PC-3 (cell line): ENCODE results near the gene SLC6A18. TPM values are rescaled to one million over a fixed set of nuclear protein-coding genes. Genes with fewer than 3 reads are reported as not detected.

Experiments used
- ATAC-seq: fragments of 200-7000 bp; cut with Tn5 transposase; 2 replicates; pipeline ENCODE4 v1.9.1; 2020; ENCODE audit warnings: mild to moderate bottlenecking, moderate library complexity
- BruUV-seq: library from RNA; stranded (reverse); fragments of 400-500 nt; replicated peaks from 2 replicates; lab custom pipeline; 2021; lab: Mats Ljungman, UMichigan
- CTCF ChIA-PET: fragments of 300-600 bp; sonication (Branson Sonifier 250); formaldehyde crosslinking; loops from one replicate; lab custom pipeline; 2022; ENCODE audit warnings: antibody characterized with exemption; lab: Charles Lee
- POLR2A ChIA-PET: fragments of 300-600 bp; sonication (Branson Sonifier 250); formaldehyde crosslinking; loops from one replicate; lab custom pipeline; 2022; ENCODE audit warnings: antibody characterized with exemption; ENCODE audit not compliant: unreplicated experiment; lab: Charles Lee
- DNase-seq: peaks from one replicate; pipeline ENCODE4 v3.0.0-alpha.2; 2015
- H2AFZ ChIP-seq: fragments of 300-600 bp; sonication (generic); 2 replicates; pipeline ENCODE4 v1.6.0; 2016; ENCODE audit warnings: antibody characterized with exemption, low read length
- H3F3A ChIP-seq: fragments of 300-600 bp; sonication (generic); one replicate; pipeline ENCODE4 v1.6.0; 2017; ENCODE audit warnings: antibody characterized with exemption, low read length, control low read depth, mild to moderate bottlenecking; ENCODE audit not compliant: unreplicated experiment
- H3K27ac ChIP-seq: fragments of 300-600 bp; sonication (generic); 2 replicates; pipeline ENCODE4 v1.5.1; 2016; ENCODE audit warnings: mild to moderate bottlenecking, low read length
- H3K27me3 ChIP-seq: fragments of 300-600 bp; sonication (generic); 2 replicates; pipeline ENCODE4 v1.6.1; 2016; ENCODE audit warnings: low read length, mixed read lengths
- H3K36me3 ChIP-seq: fragments of 300-600 bp; sonication (generic); 2 replicates; pipeline ENCODE4 v1.6.1; 2016; ENCODE audit warnings: low read depth, mixed run types, low read length, mixed read lengths
- H3K4me1 ChIP-seq: fragments of 300-600 bp; sonication (generic); 2 replicates; pipeline ENCODE4 v1.5.1; 2016; ENCODE audit warnings: low read length; ENCODE audit not compliant: insufficient read depth
- H3K4me2 ChIP-seq: fragments of 300-600 bp; sonication (generic); 2 replicates; pipeline ENCODE4 v1.6.0; 2016; ENCODE audit warnings: low read length
- H3K4me3 ChIP-seq: fragments of 300-600 bp; sonication (generic); 2 replicates; pipeline ENCODE4 v1.5.1; 2016; ENCODE audit warnings: mild to moderate bottlenecking, low read length, mixed read lengths
- H3K79me2 ChIP-seq: fragments of 300-600 bp; sonication (generic); 2 replicates; pipeline ENCODE4 v1.6.1; 2017; ENCODE audit warnings: low read length, mixed read lengths
- H3K9ac ChIP-seq: fragments of 300-600 bp; sonication (generic); 2 replicates; pipeline ENCODE4 v1.6.0; 2016; ENCODE audit warnings: mild to moderate bottlenecking, low read length
- H3K9me2 ChIP-seq: fragments of 300-600 bp; sonication (generic); replicated peaks from 2 replicates; pipeline ENCODE4 v1.6.1; 2016; ENCODE audit warnings: mixed run types, low read length, mixed read lengths
- H3K9me3 ChIP-seq: fragments of 300-600 bp; sonication (generic); 2 replicates; pipeline ENCODE4 v1.6.1; 2016; ENCODE audit warnings: low read length, mixed read lengths
- H4K20me1 ChIP-seq: fragments of 300-600 bp; sonication (generic); 2 replicates; pipeline ENCODE4 v1.6.1; 2016; ENCODE audit warnings: low read length, mixed read lengths
- EZH2 ChIP-seq: fragments of 300-600 bp; sonication (generic); IDR thresholded peaks from one replicate; pipeline ENCODE4 v1.6.1; 2017; ENCODE audit warnings: antibody characterized with exemption, mild to moderate bottlenecking, low read length; ENCODE audit not compliant: unreplicated experiment
- EZH2phosphoT487 ChIP-seq: fragments of 300-600 bp; sonication (generic); IDR thresholded peaks from 2 replicates; pipeline ENCODE4 v1.6.1; 2018; ENCODE audit warnings: mild to moderate bottlenecking, antibody characterized with exemption, low read length, borderline replicate concordance
- intact Hi-C: fragments of 100-400 bp; cut with micrococcal nuclease; formaldehyde crosslinking; loops from 2 replicates; pipeline ENCODE4 v1.9.0; 2023
- total RNA-seq: library from RNA; depleted of rRNA; stranded (reverse); fragments of >200 nt; gene quantifications from 2 replicates; pipeline ENCODE4 v1.2.3, GENCODE V29; 2014; rRNA removed
- TF ChIP-seq, protein P1 (sequence below): fragments of 300-600 bp; sonication (generic); conservative IDR thresholded peaks from 2 replicates; pipeline ENCODE4 v1.5.1; 2017; ENCODE audit warnings: antibody characterized with exemption, low read depth, mild to moderate bottlenecking, low read length

Gene SLC6A18
- total RNA-seq, 1 experiment from 2014 or later: not detected

DNA sequence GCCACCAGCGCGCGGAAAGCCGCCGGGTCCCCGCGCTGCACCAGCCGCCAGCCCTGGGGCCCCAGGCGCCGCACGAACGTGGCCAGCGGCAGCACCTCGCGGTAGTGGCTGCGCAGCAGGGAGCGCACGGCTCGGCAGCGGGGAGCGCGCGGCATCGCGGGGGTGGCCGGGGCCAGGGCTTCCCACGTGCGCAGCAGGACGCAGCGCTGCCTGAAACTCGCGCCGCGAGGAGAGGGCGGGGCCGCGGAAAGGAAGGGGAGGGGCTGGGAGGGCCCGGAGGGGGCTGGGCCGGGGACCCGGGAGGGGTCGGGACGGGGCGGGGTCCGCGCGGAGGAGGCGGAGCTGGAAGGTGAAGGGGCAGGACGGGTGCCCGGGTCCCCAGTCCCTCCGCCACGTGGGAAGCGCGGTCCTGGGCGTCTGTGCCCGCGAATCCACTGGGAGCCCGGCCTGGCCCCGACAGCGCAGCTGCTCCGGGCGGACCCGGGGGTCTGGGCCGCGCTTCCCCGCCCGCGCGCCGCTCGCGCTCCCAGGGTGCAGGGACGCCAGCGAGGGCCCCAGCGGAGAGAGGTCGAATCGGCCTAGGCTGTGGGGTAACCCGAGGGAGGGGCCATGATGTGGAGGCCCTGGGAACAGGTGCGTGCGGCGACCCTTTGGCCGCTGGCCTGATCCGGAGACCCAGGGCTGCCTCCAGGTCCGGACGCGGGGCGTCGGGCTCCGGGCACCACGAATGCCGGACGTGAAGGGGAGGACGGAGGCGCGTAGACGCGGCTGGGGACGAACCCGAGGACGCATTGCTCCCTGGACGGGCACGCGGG, 69.9 kb downstream of the SLC6A18 start, which contains the start of gene TERT:
Gene TERT, minus strand, starts transcription at position 234 of the 815 bp plus-strand sequence. Its CDS starts 79 bp downstream, at position 155.
- no peaks in the 10 kb centered on the region for H4K20me1 ChIP-seq
- H3K36me3 ChIP-seq: no peaks in the 10 kb centered on the region
- no peaks in the 10 kb centered on the region for H3K9me2 ChIP-seq
- no peaks in the 10 kb centered on the region for H3F3A ChIP-seq
- DNase-seq: no peak
- H2AFZ ChIP-seq: no peak within 1 kb of the TSS
- no peaks in the 10 kb centered on the region for H3K9me3 ChIP-seq
- peak within 1 kb of the TSS; percentile 26; the same call in 1 of the 2 replicates for H3K4me2 ChIP-seq
- no peaks in the 10 kb centered on the region for H3K4me1 ChIP-seq
- intact Hi-C loops: no loop called here
- CTCF ChIA-PET: no interaction called here
- no peaks in the 10 kb centered on the region for H3K79me2 ChIP-seq
- TF ChIP-seq, protein P1, sequence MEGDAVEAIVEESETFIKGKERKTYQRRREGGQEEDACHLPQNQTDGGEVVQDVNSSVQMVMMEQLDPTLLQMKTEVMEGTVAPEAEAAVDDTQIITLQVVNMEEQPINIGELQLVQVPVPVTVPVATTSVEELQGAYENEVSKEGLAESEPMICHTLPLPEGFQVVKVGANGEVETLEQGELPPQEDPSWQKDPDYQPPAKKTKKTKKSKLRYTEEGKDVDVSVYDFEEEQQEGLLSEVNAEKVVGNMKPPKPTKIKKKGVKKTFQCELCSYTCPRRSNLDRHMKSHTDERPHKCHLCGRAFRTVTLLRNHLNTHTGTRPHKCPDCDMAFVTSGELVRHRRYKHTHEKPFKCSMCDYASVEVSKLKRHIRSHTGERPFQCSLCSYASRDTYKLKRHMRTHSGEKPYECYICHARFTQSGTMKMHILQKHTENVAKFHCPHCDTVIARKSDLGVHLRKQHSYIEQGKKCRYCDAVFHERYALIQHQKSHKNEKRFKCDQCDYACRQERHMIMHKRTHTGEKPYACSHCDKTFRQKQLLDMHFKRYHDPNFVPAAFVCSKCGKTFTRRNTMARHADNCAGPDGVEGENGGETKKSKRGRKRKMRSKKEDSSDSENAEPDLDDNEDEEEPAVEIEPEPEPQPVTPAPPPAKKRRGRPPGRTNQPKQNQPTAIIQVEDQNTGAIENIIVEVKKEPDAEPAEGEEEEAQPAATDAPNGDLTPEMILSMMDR: no peak
- TF ChIP-seq EZH2 (no peak), EZH2phosphoT487 (no peak)
- H3K4me3 ChIP-seq: no peak within 1 kb of the TSS
- H3K27ac ChIP-seq: no peak within 1 kb of the TSS
- POLR2A ChIA-PET: no interaction called here
- ATAC-seq: no peak; the same call in 1 of the 2 replicates
- no TSS peak for BruUV-seq
- H3K27me3 ChIP-seq: no peaks in the 10 kb centered on the region
- H3K9ac ChIP-seq: no peak within 1 kb of the TSS

- DNase-seq: no peak
These were observed 70.5 kb downstream of the SLC6A18 start for GRCh38 chr5:1295650-1296037.

More at GRCh38 chr5:1295650-1296037, 70.5 kb downstream of the SLC6A18 start:
- intact Hi-C loops: no loop called here
- no peaks in the 10 kb centered on the region for H3K79me2 ChIP-seq
- H3K9me2 ChIP-seq: no peaks in the 10 kb centered on the region
- no peaks in the 10 kb centered on the region for H3K36me3 ChIP-seq
- H3K4me3 ChIP-seq: no peak overlapping the region
- no peak overlapping the region for H3K9ac ChIP-seq
- BruUV-seq: no TSS peak
- CTCF ChIA-PET: no interaction called here
- no peak overlapping the region for H2AFZ ChIP-seq
- H3K4me2 ChIP-seq: no peak overlapping the region
- no peak overlapping the region for H3K27ac ChIP-seq
- no peaks in the 10 kb centered on the region for H3K4me1 ChIP-seq
- no peak for ATAC-seq
- POLR2A ChIA-PET: no interaction called here
- TF ChIP-seq EZH2 (no peak), EZH2phosphoT487 (no peak)
- TF ChIP-seq, protein P1: no peak
- H4K20me1 ChIP-seq: no peaks in the 10 kb centered on the region
- H3K27me3 ChIP-seq: no peaks in the 10 kb centered on the region
- H3K9me3 ChIP-seq: no peaks in the 10 kb centered on the region
- H3F3A ChIP-seq: no peaks in the 10 kb centered on the region

Other genes starting within 250 kb of the SLC6A18 start
- 1.6 and 6.7 TPM in 2 replicates for gene NKD2, start 216.6 kb upstream of the SLC6A18 start, total RNA-seq
- 48.2 and 58.3 TPM in 2 replicates for gene SLC12A7, start 113.3 kb upstream of the SLC6A18 start, total RNA-seq
- not detected in 2 replicates for gene SLC6A19, start 23.8 kb upstream of the SLC6A18 start, total RNA-seq
- gene TERT, start 69.7 kb downstream of the SLC6A18 start, total RNA-seq: 0.80 and 1.2 TPM in 2 replicates
- gene CLPTM1L, start 119.7 kb downstream of the SLC6A18 start, total RNA-seq: 373 and 463 TPM in 2 replicates
- gene SLC6A3, start 220.1 kb downstream of the SLC6A18 start, total RNA-seq: not detected in 2 replicates